B cell (primary cell): ENCODE measurements around the gene STPG3.

Experiments
- CTCF ChIP-seq: fragments of 200-600 bp; IDR thresholded peaks from one replicate; pipeline ENCODE4 v1.8.0; 2022; ENCODE audit warnings: antibody characterized with exemption, mild to moderate bottlenecking
- EZH2 ChIP-seq: IDR thresholded peaks from 2 replicates; pipeline ENCODE4 v1.6.1; 2012; ENCODE audit warnings: borderline replicate concordance, low read depth, mild to moderate bottlenecking, moderate library complexity, low read length; ENCODE audit not compliant: insufficient read depth, poor library complexity, severe bottlenecking

DNA sequence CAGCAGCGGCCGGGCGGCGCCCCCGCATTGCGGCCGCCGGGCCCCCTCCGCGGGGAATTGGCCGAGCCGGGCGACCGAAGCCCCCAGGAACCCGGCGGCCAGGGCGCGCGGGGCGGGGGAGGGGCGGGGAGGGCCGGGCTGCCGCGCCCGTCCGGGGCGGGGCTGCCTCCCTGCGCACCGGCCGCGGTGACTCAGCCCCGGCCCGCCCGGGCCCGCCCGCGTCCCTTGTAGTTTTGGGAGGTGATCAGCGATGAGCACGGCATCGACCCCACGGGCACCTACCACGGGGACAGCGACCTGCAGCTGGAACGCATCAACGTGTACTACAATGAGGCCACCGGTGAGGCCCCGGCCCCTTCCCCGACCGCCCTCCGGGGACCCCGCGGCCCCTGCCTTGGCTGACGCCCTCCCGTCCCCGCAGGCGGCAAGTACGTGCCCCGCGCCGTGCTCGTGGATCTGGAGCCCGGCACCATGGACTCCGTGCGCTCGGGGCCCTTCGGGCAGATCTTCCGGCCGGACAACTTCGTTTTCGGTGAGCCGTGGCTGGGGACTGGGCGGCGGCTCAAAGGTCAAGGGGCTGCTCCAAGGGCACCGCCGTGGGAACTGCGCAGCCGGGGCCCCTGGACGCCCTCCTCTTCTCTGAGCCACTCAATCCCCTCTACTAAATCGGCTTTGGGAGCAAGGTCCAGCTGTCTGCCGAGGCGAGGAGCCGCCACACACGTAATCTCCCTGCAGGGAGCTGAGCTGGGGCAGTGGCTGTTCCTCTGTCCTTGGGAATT lies 9.4 kb upstream of the STPG3 start:
- TF ChIP-seq CTCF (no peak), EZH2 (no peak)
